A549 (cell line): ENCODE data around the gene FCHO2.

ENCODE experiments used
- ESRRA ChIP-seq: fragments of 150-350 bp; IDR thresholded peaks from 2 replicates; pipeline ENCODE4 v1.6.1; 2014; ENCODE audit warnings: mild to moderate bottlenecking, low read length, borderline replicate concordance
- HOXB5 ChIP-seq: fragments of 250-450 bp; sonication (Bioruptor Pico); IDR thresholded peaks from 2 replicates; pipeline ENCODE4 v1.5.0; 2020; ENCODE audit warnings: mild to moderate bottlenecking, moderate library complexity
- KDM5A ChIP-seq: fragments of 200-600 bp; sonication (generic); IDR thresholded peaks from 2 replicates; pipeline ENCODE4 v1.6.1; 2016; ENCODE audit warnings: antibody characterized with exemption, mild to moderate bottlenecking
- MYC ChIP-seq: IDR thresholded peaks from 2 replicates; pipeline ENCODE4 v1.6.1; 2012; ENCODE audit warnings: mild to moderate bottlenecking, inconsistent platforms, low read length, improper control_type of control experiment, borderline replicate concordance
- POLR2A ChIP-seq: IDR thresholded peaks from 2 replicates; pipeline ENCODE4 v1.6.1; 2012; ENCODE audit warnings: mild to moderate bottlenecking, low read length
- RAD21 ChIP-seq, 2 experiments: fragments of >200 bp in 1 of 2; sonication (Bioruptor Twin) in 1 of 2; formaldehyde crosslinking in 1 of 2; IDR thresholded peaks in 1 of 2; conservative IDR thresholded peaks in 1 of 2; 2 replicates in 1 of 2; 3 replicates in 1 of 2; pipeline ENCODE4 v1.6.1; 2012 to 2018; ENCODE audit warnings: inconsistent platforms in 1 of 2
- SMC3 ChIP-seq: fragments of >200 bp; sonication (Bioruptor Twin); formaldehyde crosslinking; IDR thresholded peaks from 3 replicates; pipeline ENCODE4 v1.6.1; 2018; ENCODE audit warnings: inconsistent platforms
- TF ChIP-seq, protein P1 (sequence below): fragments of >200 bp; sonication (Bioruptor Twin); formaldehyde crosslinking; IDR thresholded peaks from 3 replicates; pipeline ENCODE4 v1.5.1; 2016
- TF ChIP-seq, protein P2 (sequence below): IDR thresholded peaks from 2 replicates; pipeline ENCODE4 v1.6.1; 2012

DNA sequence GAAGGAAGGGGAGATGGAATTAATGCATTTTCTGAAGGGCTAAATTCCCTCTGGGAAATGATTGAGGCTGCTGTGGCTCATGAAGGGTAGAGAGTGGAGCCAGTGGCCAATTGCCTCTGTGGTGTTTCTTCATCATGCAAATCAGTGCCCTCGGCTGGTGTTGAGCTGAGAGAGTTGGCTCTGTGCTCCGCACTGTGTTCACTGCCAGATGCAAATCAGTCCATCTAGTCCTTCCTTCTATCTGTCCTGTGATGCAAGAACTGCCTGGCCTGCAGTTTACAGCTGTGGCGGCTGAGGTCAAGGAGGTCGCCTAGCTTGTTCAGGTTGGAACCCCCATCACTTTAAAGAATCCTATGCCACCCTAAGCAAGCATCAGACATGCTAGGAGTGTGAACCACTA, 170.5 kb downstream of the FCHO2 start:
- TF ChIP-seq HOXB5 (no peak), SMC3 (no peak), POLR2A (no peak), MYC (no peak), RAD21 (conservative IDR thresholded peaks at IDR 0.05 in 1 of 2, IDR thresholded peaks at IDR 0.05 in 1 of 2) (no peak), KDM5A (no peak), ESRRA (no peak)
- TF ChIP-seq, protein P1, sequence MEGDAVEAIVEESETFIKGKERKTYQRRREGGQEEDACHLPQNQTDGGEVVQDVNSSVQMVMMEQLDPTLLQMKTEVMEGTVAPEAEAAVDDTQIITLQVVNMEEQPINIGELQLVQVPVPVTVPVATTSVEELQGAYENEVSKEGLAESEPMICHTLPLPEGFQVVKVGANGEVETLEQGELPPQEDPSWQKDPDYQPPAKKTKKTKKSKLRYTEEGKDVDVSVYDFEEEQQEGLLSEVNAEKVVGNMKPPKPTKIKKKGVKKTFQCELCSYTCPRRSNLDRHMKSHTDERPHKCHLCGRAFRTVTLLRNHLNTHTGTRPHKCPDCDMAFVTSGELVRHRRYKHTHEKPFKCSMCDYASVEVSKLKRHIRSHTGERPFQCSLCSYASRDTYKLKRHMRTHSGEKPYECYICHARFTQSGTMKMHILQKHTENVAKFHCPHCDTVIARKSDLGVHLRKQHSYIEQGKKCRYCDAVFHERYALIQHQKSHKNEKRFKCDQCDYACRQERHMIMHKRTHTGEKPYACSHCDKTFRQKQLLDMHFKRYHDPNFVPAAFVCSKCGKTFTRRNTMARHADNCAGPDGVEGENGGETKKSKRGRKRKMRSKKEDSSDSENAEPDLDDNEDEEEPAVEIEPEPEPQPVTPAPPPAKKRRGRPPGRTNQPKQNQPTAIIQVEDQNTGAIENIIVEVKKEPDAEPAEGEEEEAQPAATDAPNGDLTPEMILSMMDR = no peak
- TF ChIP-seq, protein P2, sequence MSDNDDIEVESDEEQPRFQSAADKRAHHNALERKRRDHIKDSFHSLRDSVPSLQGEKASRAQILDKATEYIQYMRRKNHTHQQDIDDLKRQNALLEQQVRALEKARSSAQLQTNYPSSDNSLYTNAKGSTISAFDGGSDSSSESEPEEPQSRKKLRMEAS = no peak
